Measurements from ENCODE around the gene NKAIN2.
"Not testable (repeated sequence)": the region's sequence is repeated elsewhere in the genome, so short reads cannot be mapped to it uniquely, and the experiment has no call there.

NKAIN2 gene

GRCh38 chr6:124297507-124297906 is 493.8 kb downstream of the NKAIN2 start:
- H3K36me3 ChIP-seq (ENCODE audit: insufficient read depth, low read length), result no peaks in the 10 kb centered on the region
- no peak overlapping the region for H3K4me3 ChIP-seq (ENCODE audit: low read depth, low read length)

GRCh38 chr6:124298730-124299129 is 495.1 kb downstream of the NKAIN2 start:
- no peak overlapping the region for H2AFZ ChIP-seq (ENCODE audit: low read length, unreplicated experiment)
- no peaks in the 10 kb centered on the region for H3K79me2 ChIP-seq (ENCODE audit: control insufficient read depth, insufficient read depth, low read length, unreplicated experiment)
- no peak overlapping the region for H3K27ac ChIP-seq (ENCODE audit: low read depth, low read length)
- H3K4me1 ChIP-seq (ENCODE audit: control insufficient read depth, insufficient read depth, low read length, unreplicated experiment), result no peaks in the 10 kb centered on the region
- H3K4me3 ChIP-seq (ENCODE audit: low read depth, low read length), result no peak overlapping the region
- H3K36me3 ChIP-seq (ENCODE audit: insufficient read depth, low read length), result no peaks in the 10 kb centered on the region
- H3K27me3 ChIP-seq (ENCODE audit: insufficient read depth, low read length), result no peaks in the 10 kb centered on the region

More at GRCh38 chr6:124297507-124297906, 493.8 kb downstream of the NKAIN2 start:
- Histone ChIP-seq H3K27me3 (ENCODE audit: insufficient read depth, low read length) (no peaks in the 10 kb centered on the region), H3K79me2 (ENCODE audit: control insufficient read depth, insufficient read depth, low read length, unreplicated experiment) (no peaks in the 10 kb centered on the region), H2AFZ (ENCODE audit: low read length, unreplicated experiment) (no peak overlapping the region), H3K4me1 (ENCODE audit: control insufficient read depth, insufficient read depth, low read length, unreplicated experiment) (no peaks in the 10 kb centered on the region), H3K27ac (ENCODE audit: low read depth, low read length) (no peak overlapping the region)

DNA sequence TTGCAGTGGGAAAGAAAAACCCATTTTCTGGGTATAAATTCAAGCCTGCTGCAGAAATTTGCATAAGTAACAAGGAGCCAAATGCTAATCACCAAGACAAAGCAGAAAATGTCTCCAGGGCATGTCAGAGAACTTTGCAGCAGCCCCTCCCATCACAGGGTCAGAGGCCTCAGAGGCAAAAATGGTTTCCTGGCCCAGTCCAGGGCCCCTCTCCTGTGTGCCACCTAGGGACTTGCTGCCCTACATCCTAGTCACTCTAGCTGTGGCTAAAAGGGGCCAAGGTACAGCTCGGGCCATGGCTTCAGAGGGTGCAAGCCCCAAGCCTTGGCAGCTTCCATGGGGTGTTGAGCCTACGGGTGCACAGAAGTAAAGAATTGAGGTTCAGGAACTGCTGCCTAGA is 497.2 kb downstream of the NKAIN2 start:
- H3K27me3 ChIP-seq (ENCODE audit: insufficient read depth, low read length); H2AFZ ChIP-seq (ENCODE audit: low read length, unreplicated experiment); H3K4me3 ChIP-seq (ENCODE audit: low read depth, low read length); H3K27ac ChIP-seq (ENCODE audit: low read depth, low read length); H3K79me2 ChIP-seq (ENCODE audit: control insufficient read depth, insufficient read depth, low read length, unreplicated experiment); H3K36me3 ChIP-seq (ENCODE audit: insufficient read depth, low read length); H3K4me1 ChIP-seq (ENCODE audit: control insufficient read depth, insufficient read depth, low read length, unreplicated experiment): not testable (repeated sequence)

GRCh38 chr6:124303971-124304370 is 500.3 kb downstream of the NKAIN2 start:
- Histone ChIP-seq H3K79me2 (ENCODE audit: control insufficient read depth, insufficient read depth, low read length, unreplicated experiment) (no peaks in the 10 kb centered on the region), H3K27ac (ENCODE audit: low read depth, low read length) (no peak overlapping the region), H3K36me3 (ENCODE audit: insufficient read depth, low read length) (no peaks in the 10 kb centered on the region), H3K4me1 (ENCODE audit: control insufficient read depth, insufficient read depth, low read length, unreplicated experiment) (peaks cover 3% of the 10 kb centered on the region), H2AFZ (ENCODE audit: low read length, unreplicated experiment) (no peak overlapping the region), H3K27me3 (ENCODE audit: insufficient read depth, low read length) (no peaks in the 10 kb centered on the region), H3K4me3 (ENCODE audit: low read depth, low read length) (no peak overlapping the region)

DNA sequence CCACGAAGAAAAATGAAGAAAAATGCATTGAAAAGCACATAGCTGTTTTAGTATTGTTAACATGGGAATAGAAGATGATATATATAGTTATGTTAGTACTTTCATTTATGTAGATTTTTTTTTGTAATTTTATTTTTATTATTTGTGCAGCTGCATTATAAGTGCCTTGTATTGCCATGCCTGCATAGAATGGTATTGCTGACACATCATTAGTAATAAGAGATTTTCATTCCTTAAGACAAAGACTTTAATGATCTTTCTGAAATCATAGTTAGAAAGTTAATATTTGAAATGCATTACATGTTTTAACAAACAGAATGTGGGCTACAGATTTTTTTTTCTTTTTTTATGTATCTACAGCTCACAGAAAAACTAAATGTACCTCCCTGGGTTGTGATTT is 506.5 kb downstream of the NKAIN2 start:
- no peaks in the 10 kb centered on the region for H3K27me3 ChIP-seq (ENCODE audit: insufficient read depth, low read length)

DNA sequence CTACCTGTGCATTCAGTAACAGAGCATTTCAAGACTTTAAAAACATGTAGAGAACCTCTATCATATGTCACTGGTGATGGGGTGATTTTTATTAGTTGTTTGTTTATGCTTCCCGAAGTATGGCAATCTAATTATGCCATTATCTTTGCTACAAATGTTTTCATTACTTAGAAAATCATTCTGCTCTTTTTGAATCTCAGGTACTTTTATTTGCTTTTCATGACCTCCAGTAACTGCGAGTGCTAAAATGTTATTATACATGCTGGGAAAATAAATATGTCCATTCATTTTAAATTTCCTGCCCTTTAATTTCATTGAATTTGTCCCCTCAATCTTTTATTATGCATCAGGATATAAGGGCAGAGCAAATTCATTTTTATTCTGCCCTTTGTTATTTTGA is 515.7 kb downstream of the NKAIN2 start:
- no peaks in the 10 kb centered on the region for H3K79me2 ChIP-seq (ENCODE audit: control insufficient read depth, insufficient read depth, low read length, unreplicated experiment)
- no peak overlapping the region for H2AFZ ChIP-seq (ENCODE audit: low read length, unreplicated experiment)
- no peaks in the 10 kb centered on the region for H3K36me3 ChIP-seq (ENCODE audit: insufficient read depth, low read length)
- H3K4me3 ChIP-seq (ENCODE audit: low read depth, low read length), result no peak overlapping the region
- no peak overlapping the region for H3K27ac ChIP-seq (ENCODE audit: low read depth, low read length)
- H3K27me3 ChIP-seq (ENCODE audit: insufficient read depth, low read length), result no peaks in the 10 kb centered on the region
- H3K4me1 ChIP-seq (ENCODE audit: control insufficient read depth, insufficient read depth, low read length, unreplicated experiment), result no peaks in the 10 kb centered on the region

More for the DNA sequence above, 506.5 kb downstream of the NKAIN2 start:
- Histone ChIP-seq H3K79me2 (ENCODE audit: control insufficient read depth, insufficient read depth, low read length, unreplicated experiment) (no peaks in the 10 kb centered on the region), H3K4me1 (ENCODE audit: control insufficient read depth, insufficient read depth, low read length, unreplicated experiment) (peaks cover 3% of the 10 kb centered on the region), H3K27ac (ENCODE audit: low read depth, low read length) (no peak overlapping the region), H3K36me3 (ENCODE audit: insufficient read depth, low read length) (no peaks in the 10 kb centered on the region), H2AFZ (ENCODE audit: low read length, unreplicated experiment) (no peak overlapping the region), H3K4me3 (ENCODE audit: low read depth, low read length) (no peak overlapping the region)

DNA sequence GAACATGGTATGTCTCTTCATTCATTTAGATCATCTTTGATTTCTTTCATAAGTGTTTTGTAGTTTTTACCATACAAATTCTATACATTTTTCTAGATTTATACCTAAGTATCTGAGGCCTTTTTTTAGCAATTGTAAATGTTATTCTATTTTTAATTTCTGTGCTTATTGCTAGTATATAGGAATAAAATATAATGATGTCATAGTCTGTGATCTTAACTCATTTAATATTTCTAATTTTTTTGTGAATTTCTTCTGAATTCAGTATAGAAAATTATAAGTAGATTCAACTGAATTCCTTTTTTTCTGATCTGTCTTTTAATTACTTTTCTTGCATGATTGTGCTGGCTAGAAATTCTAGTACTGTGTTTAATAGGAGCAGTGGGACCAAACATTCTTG is 520.6 kb downstream of the NKAIN2 start:
- H3K4me3 ChIP-seq (ENCODE audit: low read depth, low read length), result no peak overlapping the region
- H3K4me1 ChIP-seq (ENCODE audit: control insufficient read depth, insufficient read depth, low read length, unreplicated experiment), result no peaks in the 10 kb centered on the region
- no peaks in the 10 kb centered on the region for H3K36me3 ChIP-seq (ENCODE audit: insufficient read depth, low read length)
- no peaks in the 10 kb centered on the region for H3K27me3 ChIP-seq (ENCODE audit: insufficient read depth, low read length)
- no peak overlapping the region for H2AFZ ChIP-seq (ENCODE audit: low read length, unreplicated experiment)
- H3K27ac ChIP-seq (ENCODE audit: low read depth, low read length), result no peak overlapping the region
- H3K79me2 ChIP-seq (ENCODE audit: control insufficient read depth, insufficient read depth, low read length, unreplicated experiment), result no peaks in the 10 kb centered on the region

GRCh38 chr6:124330197-124330596 is 526.5 kb downstream of the NKAIN2 start:
- Histone ChIP-seq H3K27me3 (ENCODE audit: insufficient read depth, low read length) (no peaks in the 10 kb centered on the region), H3K4me1 (ENCODE audit: control insufficient read depth, insufficient read depth, low read length, unreplicated experiment) (no peaks in the 10 kb centered on the region), H3K79me2 (ENCODE audit: control insufficient read depth, insufficient read depth, low read length, unreplicated experiment) (no peaks in the 10 kb centered on the region), H3K27ac (ENCODE audit: low read depth, low read length) (no peak overlapping the region), H3K4me3 (ENCODE audit: low read depth, low read length) (no peak overlapping the region), H2AFZ (ENCODE audit: low read length, unreplicated experiment) (no peak overlapping the region), H3K36me3 (ENCODE audit: insufficient read depth, low read length) (no peaks in the 10 kb centered on the region)

GRCh38 chr6:124334359-124334758 is 530.7 kb downstream of the NKAIN2 start:
- H3K27ac ChIP-seq (ENCODE audit: low read depth, low read length), result no peak overlapping the region
- H3K79me2 ChIP-seq (ENCODE audit: control insufficient read depth, insufficient read depth, low read length, unreplicated experiment), result no peaks in the 10 kb centered on the region
- H3K27me3 ChIP-seq (ENCODE audit: insufficient read depth, low read length), result no peaks in the 10 kb centered on the region
- no peaks in the 10 kb centered on the region for H3K4me1 ChIP-seq (ENCODE audit: control insufficient read depth, insufficient read depth, low read length, unreplicated experiment)
- H3K36me3 ChIP-seq (ENCODE audit: insufficient read depth, low read length), result no peaks in the 10 kb centered on the region
- H2AFZ ChIP-seq (ENCODE audit: low read length, unreplicated experiment), result no peak overlapping the region
- H3K4me3 ChIP-seq (ENCODE audit: low read depth, low read length), result no peak overlapping the region

GRCh38 chr6:124339610-124340334 is 536.1 kb downstream of the NKAIN2 start:
- H3K27me3 ChIP-seq (ENCODE audit: insufficient read depth, low read length), result no peaks in the 10 kb centered on the region
- no peak overlapping the region for H2AFZ ChIP-seq (ENCODE audit: low read length, unreplicated experiment)
- H3K36me3 ChIP-seq (ENCODE audit: insufficient read depth, low read length), result no peaks in the 10 kb centered on the region
- no peak overlapping the region for H3K27ac ChIP-seq (ENCODE audit: low read depth, low read length)
- no peaks in the 10 kb centered on the region for H3K4me1 ChIP-seq (ENCODE audit: control insufficient read depth, insufficient read depth, low read length, unreplicated experiment)
- no peaks in the 10 kb centered on the region for H3K79me2 ChIP-seq (ENCODE audit: control insufficient read depth, insufficient read depth, low read length, unreplicated experiment)
- H3K4me3 ChIP-seq (ENCODE audit: low read depth, low read length), result no peak overlapping the region

DNA sequence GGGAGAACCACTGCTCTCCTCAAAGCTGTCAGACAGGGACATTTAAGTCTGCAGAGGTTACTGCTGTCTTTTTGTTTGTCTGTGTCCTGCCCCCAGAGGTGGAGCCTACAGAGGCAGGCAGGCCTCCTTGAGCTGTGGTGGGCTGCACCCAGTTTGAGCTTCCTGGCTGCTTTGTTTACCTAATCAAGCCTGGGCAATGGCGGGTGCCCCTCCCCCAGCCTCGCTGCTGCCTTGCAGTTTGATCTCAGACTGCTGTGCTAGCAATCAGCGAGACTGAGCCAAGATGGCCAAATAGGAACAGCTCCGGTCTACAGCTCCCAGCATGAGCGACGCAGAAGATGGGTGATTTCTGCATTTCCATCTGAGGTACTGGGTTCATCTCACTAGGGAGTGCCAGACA is 544.7 kb downstream of the NKAIN2 start:
- H3K27me3 ChIP-seq (ENCODE audit: insufficient read depth, low read length); H3K4me1 ChIP-seq (ENCODE audit: control insufficient read depth, insufficient read depth, low read length, unreplicated experiment); H3K27ac ChIP-seq (ENCODE audit: low read depth, low read length); H3K36me3 ChIP-seq (ENCODE audit: insufficient read depth, low read length); H3K79me2 ChIP-seq (ENCODE audit: control insufficient read depth, insufficient read depth, low read length, unreplicated experiment); H3K4me3 ChIP-seq (ENCODE audit: low read depth, low read length); H2AFZ ChIP-seq (ENCODE audit: low read length, unreplicated experiment): not testable (repeated sequence)

All from ACC112 (cell line).